Smooth muscle cell of the brain vasculature (primary cell): ENCODE results near the gene OR8D1.
"Not testable (repeated sequence)": the region's sequence is repeated elsewhere in the genome, so short reads cannot be mapped to it uniquely, and the experiment has no call there.

Source experiments
- DNase-seq: peaks from one replicate; pipeline ENCODE4 v3.0.0-alpha.2; 2012; ENCODE audit warnings: low read depth, low spot score

OR8D1 gene

GRCh38 chr11:124285610-124286344, 28.0 kb downstream of the OR8D1 start:
- DNase-seq = no peak

- no peak for DNase-seq
Measured at GRCh38 chr11:124278261-124278660, 35.5 kb downstream of the OR8D1 start.

GRCh38 chr11:124277804-124278203, 35.9 kb downstream of the OR8D1 start:
- DNase-seq = no peak

GRCh38 chr11:124277207-124277606, 36.5 kb downstream of the OR8D1 start:
- DNase-seq = no peak

- DNase-seq = no peak
Measured at GRCh38 chr11:124276081-124276480, 37.7 kb downstream of the OR8D1 start.

DNA sequence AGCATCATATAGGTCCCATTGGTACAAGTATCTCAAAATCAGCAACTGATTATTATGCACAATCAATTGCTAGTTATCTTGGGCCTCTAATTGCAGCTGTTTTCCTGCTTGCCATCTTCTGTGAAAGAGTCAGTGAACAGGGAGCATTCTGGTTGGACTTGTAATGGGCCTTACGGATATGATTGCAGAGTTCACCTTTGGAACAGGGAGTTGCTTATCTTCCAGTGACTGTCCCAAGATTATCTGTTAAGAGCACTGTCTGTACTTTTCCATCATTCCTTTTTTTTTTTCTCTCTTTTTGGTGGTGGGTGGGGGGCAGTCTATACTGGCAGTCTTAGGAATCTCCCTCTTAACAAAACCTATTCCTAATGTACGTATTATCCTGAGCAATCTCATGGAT, 39.7 kb downstream of the OR8D1 start:
- no peak for DNase-seq

DNA sequence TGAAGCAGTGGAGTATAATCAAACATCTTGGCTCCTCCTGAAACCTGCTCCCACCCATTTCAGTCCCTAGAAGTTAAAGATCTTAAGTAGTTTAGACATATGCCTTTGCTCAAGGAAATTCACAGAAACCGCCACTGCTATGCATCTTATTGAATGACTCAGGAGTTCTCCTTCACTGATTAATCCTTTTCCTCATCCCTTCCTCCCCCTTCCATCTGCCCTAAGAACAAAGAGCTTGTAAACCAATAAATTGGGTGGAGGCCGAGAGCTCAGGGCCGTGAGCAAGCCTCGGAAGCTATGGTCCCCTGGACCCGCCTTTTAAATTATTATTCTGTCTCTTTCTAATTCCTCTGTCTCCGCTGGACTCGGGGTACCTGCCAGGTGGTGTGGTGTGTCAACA, 42.9 kb downstream of the OR8D1 start:
- DNase-seq = not testable (repeated sequence)

- not testable (repeated sequence) for DNase-seq
Measured at GRCh38 chr11:124265041-124265440, 48.7 kb downstream of the OR8D1 start.

DNA sequence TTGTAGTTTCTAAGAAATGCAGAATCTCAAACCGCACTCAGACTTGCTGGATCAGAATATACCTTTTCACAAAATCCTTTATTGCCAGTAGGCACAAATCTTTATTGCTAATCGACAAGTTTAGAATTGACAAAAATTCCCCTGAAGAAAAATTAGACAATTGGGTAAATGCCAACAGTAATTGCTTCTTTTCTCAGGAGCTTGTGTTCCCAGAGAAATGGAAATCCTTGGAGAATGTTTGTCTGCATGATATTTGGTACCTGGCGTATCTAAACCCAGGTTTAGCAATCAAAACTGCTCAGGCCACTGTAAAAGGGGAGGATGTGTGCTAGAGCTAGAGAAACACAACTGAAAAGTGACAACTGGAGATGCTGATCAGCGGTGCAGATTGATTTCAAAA, 57.7 kb downstream of the OR8D1 start, which contains the start of gene OR8G5:
TSS of gene OR8G5 (plus strand) at position 301 of the 400 bp plus-strand sequence. CDS start 8,556 bp downstream, outside the sequence.
- DNase-seq = no peak
